NCI-H2196 (cell line): ENCODE measurements around the gene KRT81.
A peak's percentile ranks its signal among the peaks of the same experiment; 100 is the strongest.

Source experiments
- DNase-seq: peaks from one replicate; lab custom pipeline; 2025; ENCODE audit not compliant: unreplicated experiment; lab: John Stamatoyannopoulos, UW

The KRT81 gene

GRCh38 chr12:52291267-52291935 is at the start of gene KRT81:
Gene KRT81 (minus strand): TSS chr12:52291534. CDS start chr12:52291465, 69 bp downstream.
- DNase-seq, result no peak

GRCh38 chr12:52338241-52338960 is 47.1 kb upstream of the KRT81 start:
- DNase-seq, result no peak

- no peak for DNase-seq
Observed at GRCh38 chr12:52337054-52337453, 45.7 kb upstream of the KRT81 start.

GRCh38 chr12:52336641-52337040 is 45.3 kb upstream of the KRT81 start:
- no peak for DNase-seq

- peak; percentile 93 for DNase-seq
Observed at GRCh38 chr12:52335598-52336262, 44.4 kb upstream of the KRT81 start.

GRCh38 chr12:52334185-52334584 is 42.9 kb upstream of the KRT81 start:
- no peak for DNase-seq

GRCh38 chr12:52333321-52333720 is 42.0 kb upstream of the KRT81 start:
- no peak for DNase-seq

- no peak for DNase-seq
Observed at GRCh38 chr12:52332381-52332780, 41.0 kb upstream of the KRT81 start.

- DNase-seq, result no peak
Observed at GRCh38 chr12:52331833-52332232, 40.5 kb upstream of the KRT81 start.

- no peak for DNase-seq
Observed at GRCh38 chr12:52331039-52331438, 39.7 kb upstream of the KRT81 start.

GRCh38 chr12:52327830-52328500 is 36.6 kb upstream of the KRT81 start:
- DNase-seq, result no peak

GRCh38 chr12:52327052-52327829 is 35.9 kb upstream of the KRT81 start:
- peak; percentile 87 for DNase-seq

- DNase-seq, result no peak
Observed at GRCh38 chr12:52324153-52324444, 32.8 kb upstream of the KRT81 start.

GRCh38 chr12:52323416-52324152 is 32.2 kb upstream of the KRT81 start:
- no peak for DNase-seq

- DNase-seq, result no peak
Observed at GRCh38 chr12:52323001-52323400, 31.7 kb upstream of the KRT81 start.

GRCh38 chr12:52322069-52322468 is 30.7 kb upstream of the KRT81 start:
- DNase-seq, result no peak

GRCh38 chr12:52321418-52321817 is 30.1 kb upstream of the KRT81 start:
- DNase-seq, result peak; percentile 90

- no peak for DNase-seq
Observed at GRCh38 chr12:52320784-52321400, 29.6 kb upstream of the KRT81 start, which contains the start of gene KRT83. Gene KRT83 (minus strand): TSS chr12:52321398. CDS start chr12:52321335, 63 bp downstream.

- DNase-seq, result peak; percentile 46
Observed at GRCh38 chr12:52319097-52319496, 27.8 kb upstream of the KRT81 start.
